ENCODE results near the gene SDK2.

SDK2 gene

DNA sequence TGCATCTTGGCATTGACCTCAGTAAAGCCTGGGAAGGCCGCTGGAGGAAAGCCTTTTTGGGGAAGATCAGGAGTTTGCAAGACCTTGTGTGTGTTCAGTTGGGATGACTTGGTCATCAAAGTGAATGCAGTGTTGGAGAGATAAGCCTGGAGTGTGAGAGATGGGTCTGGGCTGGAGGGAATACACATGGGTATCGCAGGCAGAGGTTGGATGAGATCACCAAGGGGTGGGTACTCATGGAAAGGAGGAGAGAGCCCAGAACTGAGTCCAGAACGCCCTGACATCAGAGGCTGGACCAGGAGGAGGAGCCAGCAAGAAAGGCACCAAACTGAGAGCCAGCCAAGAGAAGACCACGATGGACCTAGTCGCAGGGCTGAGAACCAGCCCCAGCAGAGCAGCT, 35.2 kb downstream of the SDK2 start:
- no peak for DNase-seq

GRCh38 chr17:73605444-73605843, 38.8 kb downstream of the SDK2 start:
- no peak for DNase-seq

DNA sequence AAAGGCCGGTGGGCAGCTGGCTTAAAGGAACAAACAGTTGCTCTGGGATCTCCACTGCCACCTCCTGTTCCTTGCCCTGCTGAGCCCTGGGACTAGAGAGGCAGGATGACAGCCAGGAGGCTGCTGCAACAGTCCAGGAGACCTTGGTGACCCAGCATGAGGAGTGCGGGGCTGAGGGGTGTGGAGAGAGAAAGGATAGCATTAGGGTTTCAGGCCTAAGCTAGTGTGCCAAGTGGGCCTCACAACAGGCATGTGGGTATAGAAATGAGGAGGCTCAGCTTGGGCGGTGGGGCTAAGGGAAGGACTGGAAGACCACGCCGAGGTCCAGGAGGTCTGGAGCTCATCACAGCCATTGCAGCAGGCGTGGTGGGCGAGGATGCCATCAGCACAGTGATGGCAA, 39.8 kb downstream of the SDK2 start:
- no peak for DNase-seq

DNA sequence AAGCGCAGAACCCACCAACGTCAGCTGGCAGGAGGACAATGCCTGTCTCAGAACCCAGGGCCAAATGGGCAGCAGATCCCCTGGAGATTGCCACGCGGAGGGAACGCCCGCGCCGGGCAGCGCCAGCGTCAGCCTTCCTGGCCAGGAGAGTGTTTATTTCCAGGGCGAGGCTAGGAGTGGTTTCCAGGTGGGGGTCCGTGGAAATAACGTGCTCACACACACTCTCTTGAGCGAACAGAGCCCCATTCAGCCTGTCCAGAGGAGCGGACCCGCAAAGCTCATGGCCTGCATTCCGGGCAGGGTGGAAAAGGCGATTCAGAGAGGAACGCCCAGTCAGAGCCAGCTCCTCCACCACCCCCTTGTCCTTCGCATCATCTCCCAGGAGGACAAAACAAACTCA, 40.3 kb downstream of the SDK2 start:
- DNase-seq, result no peak

- no peak for DNase-seq
Observed at GRCh38 chr17:73600103-73600871, 44.0 kb downstream of the SDK2 start.

DNA sequence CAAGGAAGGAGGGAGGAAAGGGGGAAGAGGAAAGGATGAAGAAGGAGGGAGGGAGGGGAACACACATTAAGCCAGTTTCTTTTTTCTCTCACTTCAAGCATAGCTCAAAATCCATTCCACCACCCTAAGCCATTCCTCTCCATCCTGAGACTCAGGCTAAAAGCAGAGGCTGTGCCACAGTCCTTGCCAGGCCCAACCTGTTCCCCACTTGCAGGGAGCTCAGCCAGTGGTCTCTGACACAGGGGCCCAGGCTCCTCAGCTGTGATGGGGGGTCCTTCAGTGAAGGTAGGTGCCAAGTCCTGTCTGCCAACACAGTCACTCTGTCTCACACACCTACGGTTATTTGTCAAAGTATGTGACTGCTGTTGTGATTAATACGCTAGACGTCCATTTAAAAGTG, 44.6 kb downstream of the SDK2 start:
- DNase-seq, result no peak

GRCh38 chr17:73598212-73598611, 46.0 kb downstream of the SDK2 start:
- no peak for DNase-seq

GRCh38 chr17:73595931-73596330, 48.3 kb downstream of the SDK2 start:
- DNase-seq, result no peak

GRCh38 chr17:73595479-73595878, 48.8 kb downstream of the SDK2 start:
- no peak for DNase-seq

DNA sequence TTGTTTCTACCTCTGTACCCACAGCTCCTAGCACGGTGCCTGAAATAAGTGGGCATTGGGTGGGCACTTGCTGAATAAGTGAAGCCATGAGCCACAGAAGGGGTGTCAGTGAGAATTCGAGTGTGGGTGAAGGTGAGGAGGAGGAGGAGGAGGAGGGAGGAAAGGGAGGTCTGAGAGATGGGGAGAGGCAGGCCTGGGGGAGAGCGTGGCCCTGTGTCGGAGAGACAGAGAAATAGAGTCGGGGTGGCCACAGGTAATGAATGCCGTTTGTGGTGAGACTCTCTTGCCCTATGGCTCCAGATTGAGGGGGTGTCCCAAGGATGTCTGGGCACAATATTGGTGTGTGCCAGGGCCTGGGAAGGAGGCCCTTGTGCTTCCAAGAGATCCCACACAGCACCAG, 49.2 kb downstream of the SDK2 start:
- no peak for DNase-seq

GRCh38 chr17:73594598-73594997, 49.6 kb downstream of the SDK2 start:
- no peak for DNase-seq

- DNase-seq, result no peak
Observed at GRCh38 chr17:73594025-73594424, 50.2 kb downstream of the SDK2 start.

- no peak for DNase-seq
Observed at GRCh38 chr17:73593249-73593965, 50.8 kb downstream of the SDK2 start.

- DNase-seq, result no peak
Observed at GRCh38 chr17:73592501-73592961, 51.7 kb downstream of the SDK2 start.

DNA sequence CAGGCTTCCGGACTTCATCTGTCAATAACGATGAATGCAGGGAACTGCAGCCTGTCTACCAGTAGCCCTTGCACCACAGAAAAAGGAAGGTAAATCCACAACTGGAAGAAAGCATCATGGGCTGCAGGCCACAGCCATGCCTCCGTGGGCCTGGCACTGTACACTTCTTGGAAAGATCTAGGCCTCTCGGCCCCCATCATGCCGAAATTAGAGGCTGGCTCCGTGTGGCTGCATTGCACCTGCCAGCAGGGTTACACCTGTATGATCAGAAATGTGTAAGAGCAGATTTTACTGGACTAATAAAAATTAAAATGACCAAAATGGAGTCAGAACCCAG, 52.2 kb downstream of the SDK2 start:
- no peak for DNase-seq

DNA sequence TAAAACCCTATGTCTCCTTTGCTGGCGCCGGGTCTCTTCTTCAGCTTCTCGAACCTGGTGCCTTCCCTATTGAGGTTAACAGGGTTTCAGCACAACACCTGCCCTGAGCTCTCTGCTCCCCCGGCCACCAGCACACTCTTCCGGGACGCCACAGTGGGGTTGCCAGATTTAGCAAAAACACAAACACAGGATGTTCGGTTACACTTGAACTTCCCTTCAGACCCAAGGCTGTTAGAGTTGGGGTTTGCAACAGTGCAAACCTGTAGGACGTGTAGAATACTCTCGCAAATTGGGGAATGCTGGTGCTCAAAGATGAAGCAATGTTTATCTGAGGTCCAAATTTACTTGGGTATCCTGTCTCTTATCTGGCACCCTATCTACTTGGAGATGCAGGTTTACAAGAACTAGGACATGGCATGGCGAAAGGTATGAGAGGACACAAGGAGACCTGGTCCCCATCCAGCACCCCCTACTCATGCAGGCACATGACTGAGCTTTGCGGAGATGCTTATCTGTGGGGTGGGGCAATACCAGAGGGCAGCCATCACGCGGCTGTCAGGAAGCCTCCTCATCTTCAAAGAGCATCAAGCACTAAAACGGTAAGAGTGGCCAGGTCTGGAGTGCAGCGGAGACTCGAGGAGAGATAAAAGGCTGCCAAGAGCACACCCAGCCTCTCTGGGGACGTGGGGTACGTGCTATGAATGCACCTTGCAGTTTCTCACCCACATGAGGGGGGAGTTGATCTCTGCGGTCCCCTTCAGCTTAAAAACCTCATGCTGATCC, 52.8 kb downstream of the SDK2 start:
- DNase-seq, result no peak

DNA sequence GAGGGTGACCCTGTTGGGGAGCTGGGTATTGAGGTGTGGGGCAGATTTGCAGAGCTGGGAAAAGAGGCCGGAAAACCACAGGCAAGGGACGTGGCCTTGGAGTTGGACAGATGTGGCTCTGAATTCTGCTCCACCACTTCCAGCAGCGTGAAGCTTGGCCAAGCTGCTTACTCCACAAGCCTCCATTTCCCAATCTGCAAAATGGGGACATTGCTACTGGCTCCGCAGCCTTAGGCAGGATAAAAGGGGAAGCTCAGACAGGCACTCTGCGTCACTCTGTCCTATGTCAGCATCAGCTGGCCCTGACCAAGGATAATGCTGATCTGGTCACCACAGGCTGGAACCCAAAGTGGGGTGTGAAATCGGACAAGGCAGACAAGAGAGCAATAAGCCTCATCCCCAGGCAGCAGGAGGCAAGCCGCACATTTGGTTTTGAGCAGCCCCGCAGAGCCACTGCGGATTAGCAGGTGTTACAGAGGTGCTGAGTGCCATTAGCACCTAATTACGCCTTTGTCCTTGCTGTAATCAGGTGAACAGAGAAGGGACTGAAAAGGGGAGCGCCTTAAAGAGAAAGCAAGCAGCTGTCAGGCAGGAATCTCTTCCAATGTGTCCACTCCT, 54.8 kb downstream of the SDK2 start:
- no peak for DNase-seq

GRCh38 chr17:73588891-73589290, 55.4 kb downstream of the SDK2 start:
- DNase-seq, result no peak

GRCh38 chr17:73588301-73588846, 55.9 kb downstream of the SDK2 start:
- no peak for DNase-seq

DNA sequence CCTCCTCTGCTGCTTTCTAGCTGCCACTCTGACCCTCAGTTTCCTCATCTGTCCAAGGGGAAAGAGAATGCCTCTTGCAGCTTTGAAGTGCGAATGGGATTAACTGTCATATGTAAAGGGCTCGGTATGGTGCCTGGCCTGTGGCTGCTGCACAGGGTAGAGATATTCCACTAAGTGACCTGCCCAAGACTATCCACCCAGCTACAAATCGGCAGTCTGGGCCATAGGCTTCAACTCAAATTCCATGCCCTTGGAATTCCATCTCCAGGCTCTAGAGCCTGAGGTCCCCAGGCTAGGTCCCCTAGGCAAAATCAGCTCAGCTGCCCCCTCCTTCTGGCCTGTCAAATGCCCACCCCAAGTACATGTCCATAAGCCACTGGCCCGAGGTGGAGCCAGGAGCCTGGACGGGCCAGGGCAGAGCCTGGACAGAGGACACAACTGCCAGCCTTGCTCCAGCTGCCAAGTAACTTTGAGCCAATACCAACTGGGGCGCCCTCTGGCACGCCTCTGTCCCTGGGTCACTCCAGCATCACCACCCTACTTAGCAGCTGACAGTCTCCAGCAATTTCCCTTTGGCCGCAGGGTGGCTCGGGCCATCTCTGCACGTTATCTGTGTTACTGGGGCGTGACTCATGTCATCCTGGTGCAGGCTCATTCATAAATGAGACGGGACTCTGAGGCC, 57.2 kb downstream of the SDK2 start:
- peak; percentile 51 for DNase-seq

DNA sequence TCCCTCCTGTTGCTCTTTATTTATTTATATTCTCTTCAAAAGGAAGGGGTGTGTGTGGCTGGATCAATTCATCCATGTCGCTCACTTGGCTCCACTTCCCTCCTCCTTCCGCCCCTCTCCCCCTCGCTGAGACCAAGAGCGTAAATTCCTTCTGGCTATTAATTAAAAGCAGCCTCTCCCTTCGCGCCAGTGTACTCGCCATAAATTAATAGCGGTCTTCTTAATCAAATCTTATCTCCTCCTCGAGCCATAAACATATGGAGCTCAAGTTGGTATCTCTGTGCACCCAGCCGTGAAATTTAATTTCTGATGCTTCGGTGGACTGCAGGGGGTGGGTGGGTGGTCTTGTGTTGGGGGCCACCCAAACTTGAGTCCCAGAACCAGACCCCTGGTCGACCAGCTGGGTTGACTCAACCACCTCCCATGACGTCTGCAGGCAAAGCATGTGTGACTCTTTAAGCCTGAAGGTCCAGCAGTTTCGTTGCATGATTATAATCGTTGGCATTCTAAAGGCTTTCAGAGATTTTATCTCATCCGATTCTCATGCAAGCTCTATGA, 57.9 kb downstream of the SDK2 start:
- DNase-seq, result no peak

DNA sequence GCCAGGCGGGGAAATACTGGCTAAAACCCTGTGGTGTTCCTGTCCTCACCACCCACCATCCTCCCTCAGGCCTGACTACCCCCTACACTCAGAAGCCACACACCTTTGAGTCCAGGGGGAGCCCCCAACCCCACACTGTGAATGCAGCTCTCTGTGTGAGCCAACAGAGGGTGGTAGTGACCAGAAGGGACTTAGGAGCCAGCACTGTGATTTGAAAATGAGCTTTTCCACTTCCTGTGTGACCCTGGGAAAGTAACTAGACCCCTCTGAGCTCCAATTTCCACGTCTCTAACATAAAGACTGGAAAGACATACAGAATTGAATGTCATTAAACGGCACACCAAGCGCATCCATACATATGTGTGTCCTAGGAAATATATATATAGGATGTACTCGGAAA, 58.7 kb downstream of the SDK2 start:
- DNase-seq, result no peak

All from DMS153 (cell line).